ENCODE data around the gene GALNTL6. TPM values are rescaled to one million over a fixed set of nuclear protein-coding genes. Genes with fewer than 3 reads are reported as not detected.

The GALNTL6 gene
- total RNA-seq, 1 experiment from 2014 or later, result not detected

DNA sequence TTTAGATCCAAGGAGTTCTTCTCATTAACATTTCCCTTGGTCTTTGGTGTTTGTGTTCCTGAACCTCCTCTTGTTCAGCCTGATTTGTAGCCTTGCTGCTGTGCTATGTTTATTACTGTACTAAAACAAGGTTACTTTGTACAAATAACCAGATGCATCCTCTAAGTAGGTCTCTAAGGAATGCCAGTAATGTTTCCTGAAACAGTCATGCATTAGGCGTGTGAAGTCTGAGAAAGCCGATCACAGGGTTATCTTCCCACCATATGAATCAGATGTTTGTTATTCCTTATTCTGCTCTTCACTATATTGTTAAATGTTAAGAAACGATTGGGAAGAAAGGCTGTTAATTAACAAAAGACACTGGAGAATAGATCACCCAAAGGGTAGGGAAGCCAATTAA lies 66.9 kb downstream of the GALNTL6 start:
- peak; percentile 93 for DNase-seq (ENCODE audit: low spot score)

DNA sequence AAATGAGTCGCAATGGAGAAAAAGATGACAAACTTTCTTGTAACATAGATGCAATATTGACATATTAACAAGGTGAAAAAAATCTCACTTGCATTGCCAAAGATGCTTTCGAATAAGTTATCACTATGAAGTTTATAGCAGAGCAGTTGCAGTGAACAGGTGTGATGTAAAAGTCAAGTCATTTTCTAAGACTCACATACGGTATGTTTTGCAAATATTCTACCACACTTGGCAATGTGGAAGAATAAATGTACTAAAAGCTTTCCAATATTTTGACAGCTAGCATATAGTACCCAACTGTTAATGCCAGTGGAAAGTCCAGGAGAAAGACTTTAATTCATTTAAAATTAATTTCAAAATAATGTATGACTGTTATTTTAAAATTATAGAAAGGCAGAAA lies 76.5 kb downstream of the GALNTL6 start:
- no peak for DNase-seq (ENCODE audit: low spot score)

- DNase-seq (ENCODE audit: low spot score), result no peak
Measured at GRCh38 chr4:171891038-171891437, 77.8 kb downstream of the GALNTL6 start.

DNA sequence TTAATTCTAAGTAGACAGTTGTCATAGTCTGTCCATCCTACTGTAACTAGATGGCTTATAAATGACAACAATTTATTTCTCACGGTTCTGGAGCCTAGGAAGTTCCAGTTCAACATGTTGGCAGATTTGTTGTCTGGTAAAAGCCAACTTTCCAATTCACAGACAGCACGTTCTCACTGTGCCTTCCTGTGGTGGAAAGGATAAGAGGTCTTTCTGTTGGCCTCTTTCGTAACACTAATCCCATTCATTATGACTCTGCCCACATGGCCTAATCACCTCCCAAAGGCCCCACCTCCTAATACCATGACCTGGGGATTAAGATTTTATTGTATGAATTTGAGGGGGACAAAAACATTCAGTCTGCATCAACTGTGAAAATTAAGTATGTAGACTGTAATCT lies 83.2 kb downstream of the GALNTL6 start:
- no peak for DNase-seq (ENCODE audit: low spot score)

DNA sequence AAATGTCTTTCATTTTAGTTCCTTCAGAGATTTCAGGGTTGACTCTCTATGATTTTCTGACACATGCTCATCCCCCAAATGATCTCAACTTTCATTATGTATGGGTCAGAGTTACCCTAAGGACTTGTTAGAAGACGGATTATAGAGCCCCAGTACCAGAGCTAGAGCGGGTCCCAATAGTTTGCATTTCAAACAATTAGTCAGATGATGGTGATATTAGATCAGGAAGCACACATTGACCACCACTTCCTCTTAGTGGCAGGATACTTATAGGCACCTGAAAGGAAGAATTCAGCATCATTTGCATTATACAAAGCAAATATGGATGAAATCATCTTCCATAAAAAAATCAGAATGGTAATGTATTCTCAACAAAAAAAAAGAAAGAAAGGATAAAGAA lies 106.1 kb downstream of the GALNTL6 start:
- DNase-seq (ENCODE audit: low spot score), result no peak

GRCh38 chr4:171920901-171921300 lies 107.7 kb downstream of the GALNTL6 start:
- DNase-seq (ENCODE audit: low spot score), result no peak

GRCh38 chr4:171924746-171925376 lies 111.7 kb downstream of the GALNTL6 start:
- DNase-seq (ENCODE audit: low spot score), result peak; percentile 3

- no peak for DNase-seq (ENCODE audit: low spot score)
Measured at GRCh38 chr4:171928336-171928735, 115.1 kb downstream of the GALNTL6 start.

DNA sequence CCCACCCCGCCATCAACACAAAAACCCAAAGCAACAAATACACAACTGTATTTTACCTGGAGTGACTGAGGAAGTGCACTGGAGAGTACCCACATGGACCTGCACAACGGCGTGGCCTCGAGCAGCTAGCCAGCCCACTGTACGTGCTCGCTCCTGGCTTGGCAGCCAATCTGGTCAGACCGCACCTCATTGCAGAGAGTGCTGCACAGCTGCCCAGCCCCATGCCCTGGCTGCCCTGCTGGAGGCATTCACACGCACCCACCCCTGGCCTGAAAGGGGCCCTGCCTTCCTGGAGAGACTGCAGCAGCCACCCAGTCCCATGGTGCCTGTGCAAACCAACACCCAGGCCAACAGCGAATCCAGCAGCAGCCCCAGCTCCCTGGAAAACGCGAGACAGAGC lies 116.3 kb downstream of the GALNTL6 start:
- DNase-seq (ENCODE audit: low spot score), result no peak

DNA sequence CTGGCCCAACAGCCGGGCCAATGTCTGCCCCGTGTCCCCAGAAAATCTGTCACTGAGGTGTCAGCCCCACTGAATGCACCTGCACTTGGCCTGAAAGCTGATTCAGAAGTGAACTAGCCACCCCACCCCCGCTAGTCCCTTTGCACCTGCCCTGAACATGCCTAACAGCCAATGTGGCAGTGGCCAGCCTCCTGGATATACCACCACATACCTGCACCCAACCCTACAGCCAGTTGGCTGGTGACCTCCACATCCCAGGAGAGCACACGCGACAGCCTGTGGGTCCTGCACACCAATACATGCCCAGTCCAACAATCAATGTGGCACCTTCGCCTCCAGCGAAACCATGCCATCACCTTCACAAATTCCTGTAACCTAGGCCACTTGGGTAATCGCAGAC lies 116.7 kb downstream of the GALNTL6 start:
- DNase-seq (ENCODE audit: low spot score), result no peak

GRCh38 chr4:171932238-171932637 lies 119.0 kb downstream of the GALNTL6 start:
- DNase-seq (ENCODE audit: low spot score), result no peak

- DNase-seq (ENCODE audit: low spot score), result no peak
Measured at GRCh38 chr4:171940656-171941055, 127.5 kb downstream of the GALNTL6 start.

GRCh38 chr4:171947400-171947799 lies 134.2 kb downstream of the GALNTL6 start:
- no peak for DNase-seq (ENCODE audit: low spot score)

DNA sequence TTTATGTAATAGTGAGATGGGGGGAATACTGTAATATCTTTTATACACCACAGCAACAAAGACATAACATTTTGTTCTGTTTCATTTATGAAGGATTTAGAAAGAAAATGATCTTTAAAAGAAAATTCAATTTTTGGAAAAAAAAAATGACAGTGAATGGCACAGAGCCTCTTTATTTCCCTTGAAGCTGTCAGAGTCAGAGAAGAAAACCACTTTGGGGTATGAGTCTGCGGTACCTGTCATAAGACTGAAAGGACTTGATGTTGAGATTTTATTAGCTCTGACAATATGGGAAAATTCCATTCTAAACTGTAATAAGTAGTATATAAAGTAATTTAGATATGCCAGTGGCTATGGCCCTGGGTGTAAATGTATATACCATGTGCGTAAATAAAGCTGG lies 134.8 kb downstream of the GALNTL6 start:
- no peak for DNase-seq (ENCODE audit: low spot score)

DNA sequence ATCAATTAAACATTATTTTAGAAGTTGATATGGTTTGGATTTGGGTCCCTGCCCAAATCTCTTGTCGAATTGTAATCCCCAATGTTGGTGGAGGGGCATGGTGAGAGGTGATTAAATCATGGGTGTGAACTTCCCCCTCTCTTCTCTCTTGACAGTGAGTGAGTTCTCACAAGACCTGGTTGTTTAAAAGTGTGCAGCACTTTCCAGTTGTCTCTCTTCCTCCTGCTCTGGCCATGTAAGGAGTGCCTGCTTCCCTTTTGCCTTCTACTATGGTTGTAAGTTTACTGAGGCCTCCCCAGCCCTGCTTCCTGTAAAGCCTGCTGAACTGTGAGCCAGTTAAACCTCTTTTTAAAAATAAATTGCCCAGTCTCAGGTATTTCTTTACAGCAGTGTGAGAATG lies 141.4 kb downstream of the GALNTL6 start:
- peak; percentile 53 for DNase-seq (ENCODE audit: low spot score)

DNA sequence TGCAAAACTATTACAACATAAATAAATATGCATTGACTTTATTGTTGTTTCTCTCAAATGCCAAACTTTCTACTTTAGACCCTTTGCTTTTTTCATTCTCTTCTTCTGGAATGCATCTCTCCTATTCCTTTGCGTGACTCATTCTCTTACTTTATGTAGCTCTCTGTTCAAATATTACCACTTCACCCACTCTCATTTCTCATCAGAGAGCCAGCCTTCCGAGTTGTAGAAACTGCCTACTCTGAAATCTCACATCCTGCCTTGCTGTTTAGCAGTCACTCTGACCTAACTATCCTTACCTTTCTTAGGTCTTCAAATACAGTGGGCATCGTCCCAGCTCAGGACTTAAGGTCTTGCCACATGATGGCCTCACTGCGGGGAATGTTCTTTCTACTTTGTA lies 143.5 kb downstream of the GALNTL6 start:
- DNase-seq (ENCODE audit: low spot score), result peak; percentile 2

GRCh38 chr4:171962110-171962509 lies 148.9 kb downstream of the GALNTL6 start:
- no peak for DNase-seq (ENCODE audit: low spot score)

DNA sequence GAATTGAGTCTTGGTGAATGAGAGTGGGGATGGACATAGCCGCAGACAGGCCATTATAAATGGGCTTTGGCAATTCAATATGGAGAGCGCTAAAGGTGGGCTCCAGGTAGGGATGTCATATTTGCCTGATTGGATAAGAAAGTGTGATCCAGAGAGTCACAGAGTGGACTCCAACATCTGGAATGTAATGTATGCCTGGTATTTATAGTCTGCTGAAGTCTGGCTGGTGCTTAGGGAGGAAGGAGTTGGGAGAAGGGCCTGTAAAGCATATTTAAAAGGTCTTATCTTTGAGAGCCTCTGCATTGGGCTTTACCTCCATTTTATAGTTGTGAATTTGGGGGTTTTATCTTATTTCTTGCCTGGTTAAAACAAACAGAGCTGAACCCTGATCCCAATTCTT lies 153.2 kb downstream of the GALNTL6 start:
- DNase-seq (ENCODE audit: low spot score), result no peak

- DNase-seq (ENCODE audit: low spot score), result no peak
Measured at GRCh38 chr4:171978216-171978615, 165.0 kb downstream of the GALNTL6 start.

GRCh38 chr4:171979461-171979860 lies 166.3 kb downstream of the GALNTL6 start:
- DNase-seq (ENCODE audit: low spot score), result no peak

GRCh38 chr4:171981185-171981584 lies 168.0 kb downstream of the GALNTL6 start:
- no peak for DNase-seq (ENCODE audit: low spot score)

- DNase-seq (ENCODE audit: low spot score), result peak; percentile 77
Measured at GRCh38 chr4:171983935-171984805, 171.0 kb downstream of the GALNTL6 start.

GRCh38 chr4:171985129-171985528 lies 171.9 kb downstream of the GALNTL6 start:
- peak; percentile 67 for DNase-seq (ENCODE audit: low spot score)

Data from A172 (cell line).